Upper lobe of left lung (tissue), 4 donors: Measurements from ENCODE around the gene DRC1.

Source experiments
- POLR2AphosphoS5 ChIP-seq, 2 donors: sonication (generic); formaldehyde crosslinking; IDR thresholded peaks; one replicate each; pipeline ENCODE4 v1.5.1; 2017; ENCODE audit warnings: antibody characterized with exemption in 2 of 2
- TF ChIP-seq, protein P1 (sequence below), 6 experiments: fragments of 450-650 bp in 4 of 6; fragments of 200-600 bp in 2 of 6; sonication (generic) in 2 of 6; IDR thresholded peaks; one replicate each; pipeline ENCODE4 v1.5.1; 2016 to 2019; ENCODE audit warnings: antibody characterized with exemption in 6 of 6

DNA sequence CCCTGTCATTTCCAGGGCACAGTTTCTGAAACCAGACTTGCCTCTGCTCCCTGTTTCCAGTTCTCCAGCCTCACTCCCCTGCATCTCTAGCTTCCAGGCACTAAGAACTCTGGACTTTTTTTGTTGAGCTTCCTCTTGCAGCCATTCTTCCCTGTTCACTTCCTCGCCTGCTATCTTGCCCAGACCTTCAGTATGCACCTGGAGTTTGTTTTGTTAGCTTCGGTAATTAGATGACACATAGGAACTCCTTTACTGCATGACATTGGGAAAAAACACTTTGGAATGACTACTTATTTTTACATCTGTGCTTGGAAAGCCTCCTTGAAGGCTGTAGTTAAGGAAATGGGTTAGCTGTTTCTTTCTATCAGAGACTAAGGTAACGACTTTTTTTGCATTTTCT is 41.0 kb downstream of the DRC1 start:
- TF ChIP-seq, protein P1, sequence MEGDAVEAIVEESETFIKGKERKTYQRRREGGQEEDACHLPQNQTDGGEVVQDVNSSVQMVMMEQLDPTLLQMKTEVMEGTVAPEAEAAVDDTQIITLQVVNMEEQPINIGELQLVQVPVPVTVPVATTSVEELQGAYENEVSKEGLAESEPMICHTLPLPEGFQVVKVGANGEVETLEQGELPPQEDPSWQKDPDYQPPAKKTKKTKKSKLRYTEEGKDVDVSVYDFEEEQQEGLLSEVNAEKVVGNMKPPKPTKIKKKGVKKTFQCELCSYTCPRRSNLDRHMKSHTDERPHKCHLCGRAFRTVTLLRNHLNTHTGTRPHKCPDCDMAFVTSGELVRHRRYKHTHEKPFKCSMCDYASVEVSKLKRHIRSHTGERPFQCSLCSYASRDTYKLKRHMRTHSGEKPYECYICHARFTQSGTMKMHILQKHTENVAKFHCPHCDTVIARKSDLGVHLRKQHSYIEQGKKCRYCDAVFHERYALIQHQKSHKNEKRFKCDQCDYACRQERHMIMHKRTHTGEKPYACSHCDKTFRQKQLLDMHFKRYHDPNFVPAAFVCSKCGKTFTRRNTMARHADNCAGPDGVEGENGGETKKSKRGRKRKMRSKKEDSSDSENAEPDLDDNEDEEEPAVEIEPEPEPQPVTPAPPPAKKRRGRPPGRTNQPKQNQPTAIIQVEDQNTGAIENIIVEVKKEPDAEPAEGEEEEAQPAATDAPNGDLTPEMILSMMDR (IDR thresholded peaks at IDR 0.05): no peak
- TF ChIP-seq POLR2AphosphoS5 (IDR thresholded peaks at IDR 0.05): no peak
